Pancreas (tissue), 10 donors: Measurements from ENCODE around the gene CNTNAP5. TPM values are rescaled to one million over a fixed set of nuclear protein-coding genes. Genes with fewer than 3 reads are reported as not detected.

Experiments
- ATAC-seq, 4 donors: fragments of 200-7000 bp; cut with Tn5 transposase; one replicate each; pipeline versions ENCODE4 v1.8.0 to v1.9.1; 2020; ENCODE audit warnings: mild to moderate bottlenecking in 4 of 4, moderate library complexity in 4 of 4
- DNase-seq, 6 donors: peaks; one replicate each; pipeline ENCODE4 v3.0.0-alpha.2; 2020
- FAIRE-seq: peaks from 2 replicates; lab custom pipeline; 2012; peaks lifted over from hg19 to GRCh38; lab: Jason Lieb, UNC
- H3K27ac ChIP-seq, 4 donors: fragments of 200-600 bp; sonication (generic); 1 replicate in 3 of 4; 2 replicates in 1 of 4; pipeline versions ENCODE4 v1.5.0 to v1.8.0; 2020
- H3K27me3 ChIP-seq, 4 donors: fragments of 200-600 bp; one replicate each; pipeline ENCODE4 v1.8.0; 2021
- H3K36me3 ChIP-seq, 3 donors: fragments of 200-600 bp; sonication (generic) in 1 of 3; one replicate each; pipeline versions ENCODE4 v1.5.0 to v1.8.0; 2020 to 2021
- H3K4me1 ChIP-seq, 3 donors: fragments of 200-600 bp; one replicate each; pipeline ENCODE4 v1.8.0; 2021
- H3K4me3 ChIP-seq, 4 donors: fragments of 200-600 bp; sonication (generic) in 2 of 4; one replicate each; pipeline versions ENCODE4 v1.5.0 to v1.8.0; 2020 to 2021
- H3K9me3 ChIP-seq, 4 donors: fragments of 200-600 bp; one replicate each; pipeline ENCODE4 v1.8.0; 2021
- WGBS, 2 donors: extraction: QIAGEN DNeasy Blood & Tissue Kit; methylation state at CpG; one replicate each; pipeline ENCODE4 v1.1.7; 2013; 5-methylcytosine and 5-hydroxymethylcytosine counted together
- intact Hi-C, 3 donors: fragments of 100-400 bp; cut with DNase I; formaldehyde crosslinking; loops; one replicate each; pipeline versions ENCODE4 v1.11.1 to v1.14.2; 2022
- polyA plus RNA-seq, 2 donors: library from polyadenylated mRNA; stranded (reverse); fragments of 200-250 nt; gene quantifications; one replicate each; pipeline ENCODE4 v1.2.3, GENCODE V29; 2013
- total RNA-seq, 6 donors: library from RNA; stranded (reverse); fragmentation: NEBNext Ultra II Directional in 4 of 6; extraction: Animal tissue kit (Norgen Biotek cat#: 25700) in 4 of 6; gene quantifications; one replicate each; pipeline versions ENCODE4 v1.2.1 to v1.2.4, GENCODE V29; 2021 to 2023
- TF ChIP-seq, protein P1 (sequence below), 4 donors: fragments of 200-600 bp; sonication (generic) in 3 of 4; IDR thresholded peaks; one replicate each; pipeline versions ENCODE4 v1.5.0 to v1.8.0; 2021; ENCODE audit warnings: antibody characterized with exemption in 4 of 4
- donor health status: healthy with polysubstance abuse.
- donor health status: DM: no; HTN: no; CAD: no; lungs with moderate emphysema.
- donor health status: DM: no; HTN: no; CAD: no.
- donor health status: control.
- donor health status: control.
- donor health status: Bipolar disorder and iron deficiency.
- donor health status: DM: yes; HTN: yes; CAD: no.
- donor health status: DM: no; HTN: no; CAD: no.
- donor health status: DM: no; HTN: no; CAD: no.
- donor health status: DM: yes; HTN: yes; CAD: no.

CNTNAP5 gene
- total and polyA plus RNA-seq, 8 donors = 0.05 to 0.43 (median 0.12) TPM

- no peak overlapping the region for H3K4me3 ChIP-seq
- H3K27me3 ChIP-seq = no peaks in the 10 kb centered on the region
- DNase-seq (no peak), FAIRE-seq (no peak), ATAC-seq (no peak)
- no peaks in the 10 kb centered on the region for H3K4me1 ChIP-seq
- H3K9me3 ChIP-seq = no peaks in the 10 kb centered on the region
- intact Hi-C loops = no loop called here
- TF ChIP-seq, protein P1, sequence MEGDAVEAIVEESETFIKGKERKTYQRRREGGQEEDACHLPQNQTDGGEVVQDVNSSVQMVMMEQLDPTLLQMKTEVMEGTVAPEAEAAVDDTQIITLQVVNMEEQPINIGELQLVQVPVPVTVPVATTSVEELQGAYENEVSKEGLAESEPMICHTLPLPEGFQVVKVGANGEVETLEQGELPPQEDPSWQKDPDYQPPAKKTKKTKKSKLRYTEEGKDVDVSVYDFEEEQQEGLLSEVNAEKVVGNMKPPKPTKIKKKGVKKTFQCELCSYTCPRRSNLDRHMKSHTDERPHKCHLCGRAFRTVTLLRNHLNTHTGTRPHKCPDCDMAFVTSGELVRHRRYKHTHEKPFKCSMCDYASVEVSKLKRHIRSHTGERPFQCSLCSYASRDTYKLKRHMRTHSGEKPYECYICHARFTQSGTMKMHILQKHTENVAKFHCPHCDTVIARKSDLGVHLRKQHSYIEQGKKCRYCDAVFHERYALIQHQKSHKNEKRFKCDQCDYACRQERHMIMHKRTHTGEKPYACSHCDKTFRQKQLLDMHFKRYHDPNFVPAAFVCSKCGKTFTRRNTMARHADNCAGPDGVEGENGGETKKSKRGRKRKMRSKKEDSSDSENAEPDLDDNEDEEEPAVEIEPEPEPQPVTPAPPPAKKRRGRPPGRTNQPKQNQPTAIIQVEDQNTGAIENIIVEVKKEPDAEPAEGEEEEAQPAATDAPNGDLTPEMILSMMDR (IDR thresholded peaks at IDR 0.05) = no peak
- H3K36me3 ChIP-seq = no peaks in the 10 kb centered on the region
- no peak overlapping the region for H3K27ac ChIP-seq
- WGBS, 2 donors = 70 to 93% methylated on average over 3 of the region's 3 CpGs
These were observed 683.6 kb downstream of the CNTNAP5 start for GRCh38 chr2:124708661-124709060.

- no peak overlapping the region for H3K4me3 ChIP-seq
- DNase-seq (no peak), ATAC-seq (no peak), FAIRE-seq (no peak)
- H3K4me1 ChIP-seq = no peaks in the 10 kb centered on the region
- no peaks in the 10 kb centered on the region for H3K36me3 ChIP-seq
- no peaks in the 10 kb centered on the region for H3K27me3 ChIP-seq
- no peaks in the 10 kb centered on the region for H3K9me3 ChIP-seq
- intact Hi-C loops = no loop called here
- 40 to 82% methylated on average over 2 of the region's 2 CpGs for WGBS, 2 donors
- TF ChIP-seq, protein P1 (IDR thresholded peaks at IDR 0.05) = no peak
- H3K27ac ChIP-seq = no peak overlapping the region
These were observed 688.9 kb downstream of the CNTNAP5 start for GRCh38 chr2:124713969-124714368.

DNA sequence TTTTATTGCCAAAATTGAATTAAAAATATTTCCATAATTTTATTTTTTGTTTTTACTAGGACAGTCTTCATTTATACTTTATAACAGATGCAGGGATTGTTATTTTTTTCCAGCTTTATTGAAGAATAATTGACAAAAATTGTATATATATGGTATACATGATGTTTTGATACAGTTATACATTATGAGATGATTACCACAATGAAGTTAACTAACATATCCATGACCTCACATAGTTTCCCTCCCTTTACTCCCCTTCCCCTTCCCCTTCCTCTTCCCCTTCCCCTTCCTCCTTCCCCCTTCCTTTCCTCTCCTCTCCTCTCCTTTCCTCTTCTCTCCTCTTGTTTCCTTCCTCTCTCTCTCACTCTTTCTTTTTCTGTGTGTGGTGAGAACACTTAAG, 700.1 kb downstream of the CNTNAP5 start:
- Histone ChIP-seq H3K4me3 (no peak overlapping the region), H3K27me3 (no peaks in the 10 kb centered on the region), H3K9me3 (no peaks in the 10 kb centered on the region), H3K36me3 (no peaks in the 10 kb centered on the region), H3K27ac (no peak overlapping the region), H3K4me1 (no peaks in the 10 kb centered on the region)
- no peak for DNase-seq
- FAIRE-seq = no peak
- TF ChIP-seq, protein P1 (IDR thresholded peaks at IDR 0.05) = no peak
- ATAC-seq = no peak
- intact Hi-C loops = no loop called here

DNA sequence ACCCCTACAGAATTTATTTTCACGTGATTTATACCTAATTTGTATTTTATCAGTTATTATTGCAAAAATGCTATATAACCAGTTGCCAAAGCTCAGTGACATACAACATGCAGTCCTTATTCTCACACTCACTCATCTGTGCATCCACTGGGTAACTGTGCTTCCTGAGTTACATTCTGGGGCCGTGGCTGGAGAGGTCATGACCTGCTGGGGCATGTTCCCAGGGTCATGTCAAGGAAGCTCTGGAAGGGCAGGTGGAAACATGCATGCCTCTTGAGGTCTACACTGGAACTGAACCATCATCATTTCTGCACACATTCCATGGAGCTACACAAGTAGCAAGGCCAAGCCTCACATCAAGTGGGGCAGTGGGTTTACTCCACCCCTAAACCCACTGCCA, 715.5 kb downstream of the CNTNAP5 start:
- intact Hi-C loops = no loop called here
- FAIRE-seq = no peak
- DNase-seq = no peak
- 23 to 56% methylated on average over 2 of the region's 2 CpGs for WGBS, 2 donors
- H3K4me3 ChIP-seq = no peak overlapping the region
- H3K36me3 ChIP-seq = no peaks in the 10 kb centered on the region
- H3K9me3 ChIP-seq = no peaks in the 10 kb centered on the region
- H3K27ac ChIP-seq = no peak overlapping the region
- no peak for ATAC-seq
- no peaks in the 10 kb centered on the region for H3K4me1 ChIP-seq
- TF ChIP-seq, protein P1 (IDR thresholded peaks at IDR 0.05) = no peak
- H3K27me3 ChIP-seq = no peaks in the 10 kb centered on the region

GRCh38 chr2:124753842-124754241, 728.8 kb downstream of the CNTNAP5 start:
- Histone ChIP-seq H3K27ac (no peak overlapping the region), H3K4me3 (no peak overlapping the region), H3K4me1 (no peaks in the 10 kb centered on the region), H3K9me3 (no peaks in the 10 kb centered on the region), H3K27me3 (no peaks in the 10 kb centered on the region), H3K36me3 (no peaks in the 10 kb centered on the region)
- no peak for FAIRE-seq
- 53 to 62% methylated on average over 3 of the region's 3 CpGs for WGBS, 2 donors
- intact Hi-C loops = no loop called here
- DNase-seq = no peak
- TF ChIP-seq, protein P1 (IDR thresholded peaks at IDR 0.05) = no peak
- ATAC-seq = no peak
